Lung (tissue), 12 donors: Measurements from ENCODE around the gene LMOD1. TPM values are rescaled to one million over a fixed set of nuclear protein-coding genes. Genes with fewer than 3 reads are reported as not detected.
A peak's percentile ranks its signal among the peaks of the same experiment; 100 is the strongest.

Source experiments
- ATAC-seq: fragments of 200-7000 bp; cut with Tn5 transposase; one replicate; pipeline ENCODE4 v1.9.1; 2020; ENCODE audit warnings: moderate number of reproducible peaks; ENCODE audit not compliant: insufficient read depth, low FRiP score
- DNase-seq, 3 donors: peaks; one replicate each; pipeline ENCODE4 v3.0.0-alpha.2; 2013 to 2017
- H3K27ac ChIP-seq, 2 donors: one replicate each; pipeline ENCODE4 v1.5.1; 2013; ENCODE audit warnings: mild to moderate bottlenecking in 2 of 2, moderate library complexity in 2 of 2, control low read depth in 1 of 2, inconsistent platforms in 1 of 2, low read depth in 1 of 2, low read length in 1 of 2
- H3K27me3 ChIP-seq, 3 donors: one replicate each; pipeline ENCODE4 v1.5.1; 2013; ENCODE audit warnings: low read length in 2 of 3; ENCODE audit not compliant: control insufficient read depth in 3 of 3, insufficient read depth in 3 of 3
- H3K36me3 ChIP-seq, 4 donors: one replicate each; pipeline ENCODE4 v1.5.1; 2013; ENCODE audit warnings: low read length in 4 of 4, mild to moderate bottlenecking in 1 of 4, moderate library complexity in 1 of 4; ENCODE audit not compliant: control insufficient read depth in 4 of 4, insufficient read depth in 4 of 4
- H3K4me1 ChIP-seq, 5 donors: one replicate each; pipeline ENCODE4 v1.5.1; 2013; ENCODE audit warnings: low read length in 5 of 5, mild to moderate bottlenecking in 2 of 5, moderate library complexity in 1 of 5; ENCODE audit not compliant: control insufficient read depth in 5 of 5, insufficient read depth in 5 of 5
- H3K4me3 ChIP-seq: one replicate; pipeline ENCODE4 v1.5.1; 2013; ENCODE audit warnings: mild to moderate bottlenecking, control low read depth, moderate library complexity
- H3K9ac ChIP-seq, 2 donors: one replicate each; pipeline ENCODE4 v1.5.1; 2013; ENCODE audit warnings: low read length in 2 of 2, control low read depth in 1 of 2; ENCODE audit not compliant: insufficient read depth in 1 of 2
- H3K9me3 ChIP-seq, 4 donors: one replicate each; pipeline ENCODE4 v1.5.1; 2013; ENCODE audit warnings: low read length in 3 of 4, mild to moderate bottlenecking in 1 of 4, moderate library complexity in 1 of 4; ENCODE audit not compliant: control insufficient read depth in 4 of 4, insufficient read depth in 3 of 4
- CTCF ChIP-seq: IDR thresholded peaks from 2 replicates; pipeline ENCODE4 v1.5.1; 2012; ENCODE audit warnings: mild to moderate bottlenecking; ENCODE audit errors: control extremely low read depth, extremely low read depth
- WGBS, 2 donors: extraction: QIAGEN DNeasy Blood & Tissue Kit; methylation state at CpG; one replicate each; pipeline ENCODE4 v1.1.7; 2013; 5-methylcytosine and 5-hydroxymethylcytosine counted together
- polyA plus RNA-seq, 2 donors: library from polyadenylated mRNA; stranded (reverse); fragments of 200-250 nt; gene quantifications; one replicate each; pipeline ENCODE4 v1.2.1, GENCODE V29; 2013
- total RNA-seq, 2 donors: library from RNA; depleted of rRNA in 1 of 2; stranded (reverse); fragments of >200 nt in 1 of 2; gene quantifications; one replicate each; pipeline ENCODE4 v1.2.1, GENCODE V29; 2014 to 2021
- donor health status: control.
- donor health status: control.
- donor health status: Bipolar disorder and iron deficiency.
- donor health status: healthy.
- donor health status: DM: yes; HTN: yes; CAD: no.

LMOD1 gene
- total and polyA plus RNA-seq, 4 donors, result 9.6 to 25.1 (median 18.2) TPM

- H3K4me3 ChIP-seq, result no peak overlapping the region
- H3K4me1 ChIP-seq, result peaks cover 0 to 3% (median 0%) of the 10 kb centered on the region in 5 donors
- ATAC-seq (no peak), DNase-seq (no peak)
- 84 to 88% methylated on average over 4 of the region's 4 CpGs for WGBS, 2 donors
- no peak overlapping the region for H3K9ac ChIP-seq
- no peaks in the 10 kb centered on the region for H3K27me3 ChIP-seq
- H3K36me3 ChIP-seq, result no peaks in the 10 kb centered on the region
- no peak for TF ChIP-seq CTCF
- no peak overlapping the region for H3K27ac ChIP-seq
- no peaks in the 10 kb centered on the region for H3K9me3 ChIP-seq
Measured at GRCh38 chr1:201930137-201930536, 16.2 kb downstream of the LMOD1 start.

- 83 to 98% methylated on average over 3 of the region's 3 CpGs for WGBS, 2 donors
- TF ChIP-seq CTCF, result no peak
- Histone ChIP-seq H3K4me3 (no peak overlapping the region), H3K4me1 (peaks cover 0 to 3% (median 0%) of the 10 kb centered on the region in 5 donors), H3K27ac (no peak overlapping the region), H3K27me3 (no peaks in the 10 kb centered on the region), H3K9ac (no peak overlapping the region), H3K36me3 (no peaks in the 10 kb centered on the region), H3K9me3 (no peaks in the 10 kb centered on the region)
- DNase-seq, result no peak
- no peak for ATAC-seq
Measured at GRCh38 chr1:201928266-201928665, 18.1 kb downstream of the LMOD1 start.

DNA sequence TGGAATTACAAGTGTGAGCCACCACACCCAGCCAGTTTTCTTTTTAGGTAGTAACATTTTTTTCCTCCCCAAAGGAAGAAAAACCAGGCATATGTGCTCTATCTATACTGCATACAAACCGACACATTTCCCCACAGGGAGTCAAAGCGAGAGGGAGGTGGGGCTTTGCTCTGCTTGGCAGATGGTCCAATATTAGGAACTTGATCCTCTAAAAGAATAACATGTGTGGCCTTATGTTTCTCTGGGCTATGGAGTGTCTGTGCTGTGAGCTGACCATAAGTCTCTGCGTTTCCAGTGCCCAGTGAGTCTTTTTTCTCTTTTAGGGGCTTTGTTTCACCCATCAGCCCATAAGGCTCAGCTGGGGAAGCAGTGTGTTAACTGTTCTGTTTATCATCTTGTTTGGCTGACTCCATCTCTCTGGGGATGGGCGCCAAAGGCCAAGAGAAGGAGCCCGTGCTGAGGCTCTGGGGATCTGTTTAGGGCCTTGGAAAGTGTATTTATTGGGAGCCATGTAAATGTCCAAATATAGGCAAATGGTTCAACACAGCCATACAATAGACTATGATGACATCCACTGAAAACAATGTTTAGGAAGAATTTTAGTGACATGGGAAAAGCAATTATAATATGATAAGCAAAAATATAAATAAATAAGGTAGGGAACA is 20.2 kb downstream of the LMOD1 start:
- no peak for TF ChIP-seq CTCF
- Histone ChIP-seq H3K27ac (no peak overlapping the region), H3K27me3 (no peaks in the 10 kb centered on the region), H3K4me1 (peaks cover 0 to 3% (median 0%) of the 10 kb centered on the region in 5 donors), H3K4me3 (no peak overlapping the region), H3K9ac (no peak overlapping the region), H3K36me3 (no peaks in the 10 kb centered on the region), H3K9me3 (no peaks in the 10 kb centered on the region)
- ATAC-seq (no peak), DNase-seq (peak in 1 of 3 donors; percentile 43)
- 84 to 88% methylated on average over 5 of the region's 5 CpGs for WGBS, 2 donors

DNA sequence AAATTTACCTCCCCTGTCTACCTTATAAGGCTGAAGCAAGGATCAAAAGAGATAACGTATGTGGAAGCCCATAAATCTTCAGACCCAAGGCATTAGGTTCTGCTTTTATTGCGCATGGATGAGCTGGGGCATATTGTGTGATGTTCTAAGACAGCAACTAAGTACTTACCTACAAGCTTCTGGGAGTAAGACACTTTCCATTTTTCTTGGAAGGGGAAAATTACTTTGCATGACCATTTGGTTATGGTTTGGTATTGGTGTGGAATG is 21.1 kb downstream of the LMOD1 start:
- no peak for DNase-seq
- H3K36me3 ChIP-seq, result no peaks in the 10 kb centered on the region
- ATAC-seq, result no peak
- no peaks in the 10 kb centered on the region for H3K27me3 ChIP-seq
- no peak for TF ChIP-seq CTCF
- no peaks in the 10 kb centered on the region for H3K9me3 ChIP-seq
- H3K4me3 ChIP-seq, result no peak overlapping the region
- WGBS, 2 donors, result 71 to 80% methylated on average over 2 of the region's 2 CpGs
- H3K9ac ChIP-seq, result no peak overlapping the region
- peaks cover 0 to 3% (median 0%) of the 10 kb centered on the region in 5 donors for H3K4me1 ChIP-seq
- H3K27ac ChIP-seq, result no peak overlapping the region
